8988T (cell line): ENCODE data around the gene DTWD2.
"Not testable (repeated sequence)": the region's sequence is repeated elsewhere in the genome, so short reads cannot be mapped to it uniquely, and the experiment has no call there.

Source experiments
- DNase-seq: peaks from one replicate; pipeline ENCODE4 v3.0.0; 2011

DTWD2 gene

DNA sequence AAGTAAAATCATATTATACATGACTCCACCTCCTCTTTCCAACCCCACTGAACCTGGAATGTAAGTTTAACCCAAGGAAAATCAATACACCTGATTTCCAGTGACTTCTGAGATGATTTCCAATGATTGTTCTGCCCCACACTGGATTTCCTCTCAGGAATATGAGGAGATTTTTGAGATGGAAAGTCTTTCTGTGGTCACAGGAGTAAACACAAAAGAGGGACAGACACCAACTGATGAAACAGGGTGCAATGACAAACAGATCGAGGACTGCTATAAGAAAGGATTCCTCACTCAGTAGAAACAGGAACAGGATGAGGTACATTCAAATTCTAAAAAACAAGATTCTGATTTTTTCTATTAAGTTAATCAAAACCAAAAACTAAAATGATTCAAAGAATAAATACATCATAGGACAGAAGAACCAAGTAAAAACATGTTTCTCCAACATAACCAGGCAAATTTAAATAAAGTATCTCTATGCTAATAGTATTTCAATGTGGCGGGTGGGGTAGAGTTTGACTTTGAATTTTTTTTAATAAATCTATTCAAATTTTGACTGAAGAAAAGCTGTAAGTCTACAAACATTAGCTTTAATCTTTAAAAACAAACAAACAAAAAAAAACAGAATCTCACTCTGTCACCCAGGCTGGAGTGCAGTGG is 42.1 kb downstream of the DTWD2 start:
- DNase-seq = no peak

DNA sequence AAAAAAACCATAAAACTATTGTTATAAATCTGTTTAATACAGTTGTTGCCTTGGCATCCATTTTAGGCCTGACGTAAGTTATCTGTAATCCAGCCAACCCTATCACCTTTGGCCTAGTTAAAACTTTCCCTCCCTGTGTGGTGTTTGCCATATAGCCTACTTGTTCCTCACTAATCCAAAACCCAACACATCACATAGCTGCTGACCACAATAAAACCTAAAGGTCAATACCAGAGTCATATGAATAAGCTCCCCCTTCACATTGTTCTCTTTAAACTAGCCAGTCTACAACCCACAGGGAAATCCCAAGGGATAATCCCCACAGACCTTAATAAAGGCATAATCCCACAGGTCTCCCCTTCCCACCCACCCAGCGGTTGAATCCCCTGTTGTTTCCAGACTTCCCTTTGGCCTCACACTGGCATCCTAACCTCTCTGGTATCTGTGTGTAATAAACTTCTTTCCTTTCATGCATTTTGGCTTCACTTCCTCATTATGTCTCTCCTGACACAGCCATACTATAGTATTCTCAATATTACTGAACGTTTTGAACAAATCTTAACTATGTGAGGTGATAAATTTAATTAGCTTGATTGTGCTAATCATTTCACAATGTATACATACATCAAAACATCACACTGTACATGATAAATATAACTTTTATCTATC is 50.8 kb downstream of the DTWD2 start:
- no peak for DNase-seq

DNA sequence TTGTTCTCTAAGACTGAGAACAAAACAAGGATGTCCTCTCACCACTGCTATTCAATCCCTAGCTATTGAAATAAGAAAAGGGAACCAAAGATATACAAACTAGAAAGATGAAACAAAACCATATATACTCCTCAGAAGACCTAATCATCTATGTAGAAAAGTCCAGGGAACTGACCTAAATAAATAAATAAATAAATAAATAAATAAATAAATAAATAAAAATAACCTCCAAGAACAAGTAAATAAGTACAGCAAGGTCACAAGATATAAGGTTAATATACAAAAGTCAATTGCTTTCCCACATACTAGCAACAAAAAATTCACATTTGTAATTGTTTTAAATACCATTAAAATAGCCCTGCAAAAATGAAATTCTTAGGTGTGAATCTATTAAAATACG is 54.6 kb downstream of the DTWD2 start:
- no peak for DNase-seq

DNA sequence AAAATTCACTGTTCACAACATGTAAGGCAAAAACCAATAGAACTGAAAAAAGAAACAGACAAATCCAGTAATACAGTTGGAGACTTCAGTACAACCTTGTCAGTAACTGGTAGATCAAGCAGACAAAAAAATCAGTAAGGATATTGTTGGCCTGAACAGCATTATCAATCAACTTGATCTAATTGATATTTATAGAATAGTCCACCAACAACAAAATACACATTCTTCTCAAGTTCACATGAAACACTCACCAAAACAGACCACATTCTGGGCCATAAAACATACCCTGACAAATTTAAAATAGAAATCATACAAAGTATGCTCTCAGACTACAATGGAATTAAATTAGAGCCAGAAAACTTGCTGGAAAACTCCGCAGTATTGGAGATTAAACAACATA is 56.8 kb downstream of the DTWD2 start:
- no peak for DNase-seq

DNA sequence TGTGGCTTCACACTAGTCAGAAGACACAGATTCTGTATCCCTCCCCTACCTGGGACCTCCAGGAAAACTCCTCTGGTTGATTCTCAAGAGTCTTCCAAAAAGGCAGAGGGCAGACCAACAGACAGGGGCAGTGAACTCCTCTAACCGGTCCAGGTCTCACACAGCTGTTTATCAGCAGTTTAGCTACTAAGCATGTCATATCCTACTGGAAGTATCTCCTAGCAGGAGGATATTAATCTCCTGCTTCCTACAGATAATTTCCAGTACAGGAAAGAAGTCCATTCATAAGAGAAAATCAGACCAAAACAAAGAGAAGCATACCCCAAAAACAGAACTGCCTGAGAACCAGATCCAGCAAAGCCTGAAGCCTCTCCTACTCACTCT is 64.3 kb downstream of the DTWD2 start:
- no peak for DNase-seq

DNA sequence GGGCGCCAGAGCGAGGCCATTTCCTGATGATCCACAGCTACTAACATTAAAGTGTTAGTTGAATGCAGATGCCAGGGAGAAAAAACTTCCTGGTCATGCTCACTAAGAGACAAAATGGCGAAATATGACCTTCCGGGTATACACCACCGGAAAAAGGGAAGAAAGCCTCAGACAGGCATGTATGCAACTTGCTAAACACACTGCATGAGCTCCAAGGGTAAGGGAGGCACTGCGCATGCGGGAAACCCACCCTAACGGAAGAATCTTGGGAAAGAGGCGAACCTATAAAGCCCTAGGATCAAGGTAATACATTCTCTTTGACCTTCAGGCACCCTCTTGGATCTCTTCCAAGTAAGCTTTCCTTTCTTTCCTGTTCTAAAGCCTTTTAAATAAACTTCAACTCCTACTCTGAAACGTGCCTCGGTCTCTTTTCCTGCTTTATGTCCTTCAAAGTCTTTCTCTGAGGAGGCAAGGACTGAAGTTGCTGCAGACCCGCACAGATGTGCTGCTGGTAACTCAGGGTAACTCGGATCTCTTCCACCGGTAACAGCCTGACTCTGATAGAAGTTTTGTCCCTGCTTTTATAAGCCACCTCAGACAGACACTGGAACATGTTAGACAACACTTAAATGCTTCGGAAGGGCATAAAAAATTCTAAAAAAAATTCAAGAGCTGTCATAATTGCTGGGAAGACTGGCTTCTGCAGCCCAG is 64.9 kb downstream of the DTWD2 start:
- DNase-seq = no peak

DNA sequence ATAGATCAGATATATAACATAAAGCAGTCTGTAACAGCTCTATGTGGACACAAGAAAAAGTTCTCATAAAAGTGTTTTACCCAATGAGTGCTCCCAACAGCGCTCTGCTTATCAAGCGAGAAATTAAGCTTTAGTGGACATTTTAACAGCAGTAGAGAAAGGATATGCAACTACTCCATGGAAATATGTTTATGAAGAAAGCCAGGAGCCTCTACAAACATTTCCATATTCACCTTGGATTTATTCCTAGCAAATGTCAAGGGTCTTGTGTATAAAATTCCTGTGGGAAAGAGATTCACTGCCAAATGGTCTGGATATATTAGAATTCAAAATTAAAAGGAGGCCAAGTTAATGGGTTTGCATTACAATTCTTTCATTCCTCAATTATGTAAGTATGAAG is 66.5 kb downstream of the DTWD2 start:
- no peak for DNase-seq

DNA sequence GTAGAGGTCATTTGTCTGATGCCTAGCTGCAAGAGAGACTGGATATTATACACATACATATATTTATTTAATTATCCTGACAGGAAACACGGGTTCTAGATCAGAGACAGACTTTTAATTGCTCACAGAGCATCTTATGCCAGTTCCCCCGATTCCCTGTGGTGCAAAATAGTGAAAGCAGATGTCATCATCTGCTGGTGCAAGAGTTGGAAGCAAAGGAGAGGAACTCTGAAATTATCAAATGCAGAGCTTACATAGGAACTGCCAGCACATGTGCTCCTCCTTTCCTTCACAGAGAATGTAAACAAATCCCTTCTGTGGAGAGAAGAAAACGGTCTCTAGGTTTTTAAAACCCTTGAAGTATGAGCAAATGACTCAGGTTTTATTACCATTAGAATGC is 69.3 kb downstream of the DTWD2 start:
- no peak for DNase-seq

DNA sequence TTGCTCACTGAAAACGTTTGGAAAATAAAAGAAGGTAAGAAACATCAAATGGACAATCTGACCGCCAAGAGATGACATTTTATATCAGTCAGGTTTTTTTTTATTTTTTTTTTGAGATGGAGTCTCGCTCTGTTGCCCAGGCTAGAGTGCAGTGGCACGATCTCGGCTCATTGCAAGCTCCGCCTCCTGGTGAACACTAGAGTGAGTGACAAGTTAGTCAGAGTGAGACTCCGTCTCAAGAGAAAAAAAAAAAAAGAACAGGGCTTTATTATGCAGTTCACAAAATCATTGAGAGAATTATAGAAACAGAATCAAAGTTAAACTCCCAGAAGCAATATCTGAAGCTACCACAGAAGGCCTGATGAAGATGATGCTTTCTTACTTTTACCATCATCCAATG is 70.1 kb downstream of the DTWD2 start:
- DNase-seq = no peak

DNA sequence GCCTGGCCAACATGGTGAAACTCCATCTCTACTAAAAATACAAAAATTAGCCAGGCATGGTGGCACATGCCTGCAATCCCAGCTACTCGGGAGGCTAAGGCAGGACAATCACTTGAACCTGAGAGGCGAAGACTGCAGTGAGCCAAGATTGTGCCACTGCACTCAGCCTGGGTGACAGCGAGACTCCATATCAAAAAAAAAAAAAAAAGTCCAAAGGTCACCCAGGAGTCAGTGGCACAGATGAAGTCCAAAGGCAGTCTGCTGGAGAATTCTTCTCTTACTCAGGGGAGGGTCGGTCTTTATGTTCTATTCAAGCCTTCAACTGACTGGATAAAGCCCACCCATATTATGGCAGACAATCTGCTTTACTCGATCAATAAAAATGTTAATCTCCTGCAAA is 80.8 kb downstream of the DTWD2 start:
- DNase-seq = not testable (repeated sequence)

DNA sequence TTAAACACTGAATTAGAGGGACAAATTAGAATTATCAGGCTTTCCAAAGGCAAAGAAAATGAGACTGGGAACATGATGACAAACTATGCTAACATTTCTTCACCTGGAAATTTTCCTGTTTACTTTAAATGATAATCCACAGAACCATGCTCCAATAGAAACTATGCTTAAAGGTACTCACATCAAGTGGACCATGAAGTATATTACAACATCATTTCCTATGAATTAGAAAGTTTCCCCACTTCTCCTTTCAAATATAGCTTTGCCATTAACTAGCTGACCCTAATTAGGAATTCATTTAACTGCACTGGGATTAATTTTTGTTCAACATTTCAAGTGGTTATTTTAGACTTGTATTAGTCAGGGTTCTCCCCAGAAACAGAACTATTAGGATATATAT is 81.4 kb downstream of the DTWD2 start:
- DNase-seq = no peak

DNA sequence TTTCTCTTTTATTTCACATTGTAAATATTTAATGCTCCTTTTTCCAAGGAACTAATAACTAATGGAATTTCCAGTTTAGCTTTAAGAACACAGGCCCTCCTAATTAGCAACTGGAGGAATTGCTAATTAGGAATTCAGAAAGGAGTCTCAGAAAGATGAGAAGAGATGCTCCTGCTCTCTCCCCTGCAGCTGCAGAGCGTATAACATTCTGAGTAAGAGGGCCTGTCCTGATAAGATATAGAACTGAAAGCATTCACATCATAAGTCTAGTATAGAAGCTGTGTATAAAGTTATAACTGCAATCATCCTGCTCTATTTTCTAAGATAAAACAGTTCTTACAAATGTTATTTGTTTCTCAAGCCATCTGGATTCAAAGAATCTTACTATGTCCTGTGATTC is 83.2 kb downstream of the DTWD2 start:
- no peak for DNase-seq

DNA sequence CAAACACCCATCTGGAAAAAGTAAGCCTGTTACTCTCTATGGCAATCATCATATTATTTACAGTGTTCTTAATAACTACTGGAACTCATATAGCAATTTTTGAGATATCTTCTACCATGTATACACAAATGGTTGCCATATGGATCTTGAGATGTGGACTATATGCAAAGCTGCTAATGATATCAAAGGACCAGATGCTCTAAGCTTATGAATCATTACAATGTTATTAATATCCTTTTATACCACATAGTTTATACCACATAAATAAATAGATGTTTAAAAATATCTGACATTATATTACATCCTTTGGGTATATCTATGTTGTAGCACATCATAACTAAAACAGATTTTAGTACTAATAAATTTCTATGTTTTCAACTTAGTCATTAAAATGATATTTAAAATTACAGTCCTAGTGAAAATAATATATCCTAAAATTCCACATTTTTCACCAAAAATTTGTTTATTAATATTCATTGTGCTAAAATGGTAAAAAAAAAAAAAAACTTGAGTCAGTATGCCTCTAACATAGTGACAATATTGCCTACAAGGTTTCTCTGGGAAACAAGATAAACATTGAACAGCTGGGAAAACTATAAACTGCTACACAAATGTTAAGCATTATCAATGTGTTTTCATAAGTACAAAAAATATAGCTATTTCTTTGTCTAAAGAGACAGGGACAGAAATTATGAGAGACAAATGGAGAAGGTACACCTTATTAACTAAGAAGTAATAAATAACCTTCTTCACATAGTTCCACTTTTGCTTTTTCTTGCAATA is 85.5 kb downstream of the DTWD2 start:
- no peak for DNase-seq

DNA sequence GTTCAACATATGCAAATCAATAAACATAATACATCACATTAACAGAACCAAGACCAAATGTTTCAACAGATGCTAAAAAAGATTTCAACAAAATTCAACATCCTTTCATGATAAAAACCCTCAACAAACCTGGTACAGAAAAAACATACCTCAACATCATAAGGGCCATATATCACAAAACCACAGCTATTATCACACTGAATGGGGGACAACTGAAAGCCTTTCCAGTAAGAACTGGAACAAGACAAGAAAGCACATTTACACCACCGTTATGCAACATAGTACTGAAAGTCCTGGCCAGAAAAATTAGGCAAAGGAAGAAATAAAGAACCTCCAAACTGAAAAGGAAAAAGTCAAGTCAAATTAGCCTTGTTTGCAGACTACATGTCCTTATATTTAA is 93.6 kb downstream of the DTWD2 start:
- DNase-seq = no peak

DNA sequence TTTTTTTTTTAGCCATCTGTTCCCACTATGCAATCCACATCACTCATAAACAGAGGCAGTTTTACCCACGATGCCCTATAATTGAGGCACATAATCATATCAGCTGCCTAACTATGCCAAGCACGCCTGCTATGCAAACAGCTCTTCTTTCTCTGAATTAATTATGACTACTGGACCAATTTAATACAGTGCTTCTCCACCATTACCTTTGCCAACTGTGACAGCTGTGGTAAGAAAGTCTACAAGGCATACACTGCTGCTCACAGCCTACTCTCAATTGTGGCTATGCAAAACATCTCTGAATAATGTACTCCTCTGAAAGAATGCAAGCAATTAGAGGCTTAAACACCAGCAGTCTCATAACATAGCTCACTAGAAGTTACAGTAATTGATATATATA is 97.1 kb downstream of the DTWD2 start:
- no peak for DNase-seq

DNA sequence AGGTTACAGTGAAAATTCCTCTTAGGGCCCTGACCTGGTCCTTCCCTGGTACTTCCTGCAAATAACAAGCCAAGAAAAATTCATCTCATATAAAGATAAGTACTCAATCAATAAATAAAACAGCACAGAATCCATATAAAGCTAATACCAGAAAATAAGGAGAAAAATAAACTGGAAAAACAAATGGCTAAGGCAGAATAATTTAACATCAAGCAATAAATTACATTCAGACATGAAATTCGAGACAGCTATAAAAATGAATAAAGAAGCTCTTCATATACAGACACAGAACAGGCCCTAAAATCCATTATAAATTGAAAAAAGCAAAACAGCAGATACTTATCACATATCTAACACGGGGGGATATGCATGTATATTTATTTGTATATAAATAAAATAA is 99.2 kb downstream of the DTWD2 start:
- no peak for DNase-seq

DNA sequence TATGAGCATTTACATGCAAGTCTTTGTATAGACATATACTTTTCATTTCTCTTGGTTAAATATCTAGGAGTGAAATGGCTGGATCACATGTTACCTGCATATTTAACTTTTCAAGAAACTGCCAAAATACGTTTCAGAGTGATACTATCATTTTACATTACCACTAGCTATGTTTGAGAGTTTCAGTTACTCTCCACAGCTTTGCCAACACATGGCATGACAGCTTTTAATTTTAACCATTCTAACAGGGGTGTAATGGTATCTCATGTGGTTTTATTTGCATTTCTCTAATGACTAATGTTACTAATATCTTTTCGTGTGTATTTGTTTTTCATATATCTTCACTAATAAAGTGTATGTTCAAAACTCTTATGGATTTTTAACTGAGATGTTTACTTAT is 99.8 kb downstream of the DTWD2 start:
- no peak for DNase-seq

DNA sequence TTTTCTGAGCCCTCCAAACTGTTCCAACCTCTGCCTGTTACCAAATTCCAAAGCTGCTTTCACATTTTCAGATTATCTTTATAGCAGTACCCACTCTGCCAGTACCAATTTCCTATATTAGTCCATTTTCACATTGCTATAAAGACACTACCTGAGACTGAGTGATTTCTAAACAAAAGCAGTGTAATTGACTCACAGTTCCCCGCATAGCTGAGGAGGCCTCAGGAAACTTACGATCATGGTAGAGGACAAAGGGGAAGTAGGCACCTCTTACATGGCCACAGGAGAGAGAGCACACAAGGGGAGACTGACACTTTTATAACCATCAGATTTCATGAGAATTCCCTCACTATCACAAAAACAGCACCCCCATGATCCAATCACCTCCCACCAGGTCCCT is 105.0 kb downstream of the DTWD2 start:
- no peak for DNase-seq

DNA sequence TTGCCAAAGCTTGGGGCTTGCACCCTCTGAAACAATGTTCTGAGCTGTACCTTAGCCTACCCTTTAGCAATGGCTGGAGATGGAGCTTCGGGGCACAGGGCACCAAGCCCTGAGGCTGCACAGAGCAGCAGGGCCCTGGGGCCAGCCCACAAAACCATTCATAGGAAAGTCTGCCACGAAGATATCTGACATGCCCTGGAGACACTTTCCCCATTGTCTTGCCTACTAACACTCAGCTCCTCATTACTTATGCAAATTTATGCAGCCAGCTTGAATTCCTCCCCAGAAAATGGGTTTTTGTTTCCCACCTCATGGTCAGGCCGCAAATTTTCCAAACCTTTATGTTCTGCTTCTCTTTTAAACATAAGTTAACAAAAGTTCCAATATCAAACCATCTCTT is 105.7 kb downstream of the DTWD2 start:
- no peak for DNase-seq

DNA sequence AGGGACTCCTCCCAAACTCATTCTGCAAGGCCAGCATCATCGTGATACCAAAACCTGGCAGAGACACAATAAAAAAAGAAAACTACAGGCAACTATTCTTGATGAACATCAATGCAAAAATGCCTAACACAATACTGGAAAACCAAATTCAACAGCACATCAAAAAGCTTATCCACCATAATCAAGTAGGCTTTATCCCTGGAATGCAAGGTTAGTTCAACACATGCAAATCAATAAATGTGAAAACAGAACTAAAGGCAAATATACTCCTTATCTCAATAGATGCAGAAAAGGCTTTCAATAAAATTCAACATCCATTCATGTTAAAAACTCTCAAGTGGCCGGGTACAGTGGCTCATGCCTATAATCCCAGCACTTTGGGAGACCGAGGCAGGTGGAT is 111.5 kb downstream of the DTWD2 start:
- DNase-seq = not testable (repeated sequence)

DNA sequence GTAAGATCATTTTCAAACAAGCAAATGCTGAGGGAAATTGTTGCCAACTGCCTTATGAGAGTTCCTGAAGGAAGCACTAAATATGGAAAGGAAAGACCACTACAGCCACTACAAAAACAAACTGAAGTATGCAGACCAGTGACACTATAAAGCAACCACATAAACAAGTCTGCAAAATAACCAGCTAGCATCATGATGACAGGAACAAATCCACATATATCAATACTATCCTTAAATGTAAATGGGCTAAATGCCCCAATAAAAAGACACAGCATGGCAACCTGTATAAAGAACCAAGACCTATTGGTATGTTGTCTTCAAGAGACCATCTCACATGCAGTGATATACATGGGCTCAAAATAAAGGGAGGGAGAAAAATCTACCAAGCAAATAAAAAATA is 113.2 kb downstream of the DTWD2 start:
- no peak for DNase-seq

DNA sequence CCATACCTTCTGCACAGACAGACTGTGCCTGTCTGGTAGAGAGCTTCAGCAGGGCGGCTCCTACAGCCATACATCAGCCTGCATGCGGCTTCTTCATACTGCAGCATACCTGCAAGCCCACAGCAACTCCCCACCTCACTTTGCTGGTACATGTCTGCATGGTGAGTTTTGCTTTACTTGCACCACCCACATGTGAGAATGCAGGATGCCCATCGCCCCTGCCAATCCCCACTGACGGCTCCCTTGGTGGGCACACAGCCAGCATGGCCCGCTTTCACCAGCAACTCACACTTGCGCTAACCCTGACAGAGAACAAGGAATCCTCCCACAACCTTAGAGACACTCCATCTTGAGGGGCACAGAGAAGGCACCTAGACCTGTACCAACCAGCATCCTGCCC is 114.9 kb downstream of the DTWD2 start:
- DNase-seq = no peak

DNA sequence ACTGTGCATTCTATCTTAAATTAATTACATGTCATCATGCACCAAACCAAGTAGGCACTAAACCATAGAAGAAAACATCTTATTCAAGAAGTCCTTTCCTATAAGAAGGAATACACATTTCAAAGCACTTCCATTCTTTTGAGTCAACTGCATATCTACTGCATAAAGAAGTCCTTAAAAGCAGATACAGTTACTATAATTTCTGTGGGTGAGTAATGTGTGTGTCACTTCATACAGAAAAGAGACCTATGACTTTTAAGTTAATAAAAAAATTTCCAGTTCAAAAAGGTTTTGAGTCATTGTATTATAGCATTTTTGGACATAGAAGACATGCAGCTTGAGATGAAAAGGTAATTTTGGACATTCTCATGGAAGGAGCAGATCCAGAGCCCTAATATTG is 125.0 kb downstream of the DTWD2 start:
- DNase-seq = no peak

DNA sequence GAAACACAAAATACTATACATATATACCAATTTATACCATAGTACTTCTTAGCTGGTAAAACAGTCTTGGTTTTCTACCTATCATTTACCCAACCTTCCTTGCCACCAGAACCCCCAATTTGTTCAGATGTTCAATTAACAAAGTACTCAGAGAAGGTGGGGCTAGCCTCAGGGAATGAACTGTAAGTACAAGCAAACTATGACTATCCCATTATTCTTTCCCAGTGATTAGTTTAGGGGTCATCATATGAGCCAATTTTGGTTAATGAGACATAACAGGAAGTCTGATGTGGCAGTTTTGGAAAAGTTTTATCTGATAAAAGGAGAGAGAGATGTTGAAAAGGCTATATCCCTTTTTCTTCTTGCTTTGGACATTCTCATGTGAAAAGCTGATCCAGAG is 125.8 kb downstream of the DTWD2 start:
- no peak for DNase-seq
